ENCODE measurements around the gene CETN3. TPM values are rescaled to one million over a fixed set of nuclear protein-coding genes. Genes with fewer than 3 reads are reported as not detected.

The CETN3 gene
- polyA plus RNA-seq, 1 donor from 2014 or later = 116 TPM

DNA sequence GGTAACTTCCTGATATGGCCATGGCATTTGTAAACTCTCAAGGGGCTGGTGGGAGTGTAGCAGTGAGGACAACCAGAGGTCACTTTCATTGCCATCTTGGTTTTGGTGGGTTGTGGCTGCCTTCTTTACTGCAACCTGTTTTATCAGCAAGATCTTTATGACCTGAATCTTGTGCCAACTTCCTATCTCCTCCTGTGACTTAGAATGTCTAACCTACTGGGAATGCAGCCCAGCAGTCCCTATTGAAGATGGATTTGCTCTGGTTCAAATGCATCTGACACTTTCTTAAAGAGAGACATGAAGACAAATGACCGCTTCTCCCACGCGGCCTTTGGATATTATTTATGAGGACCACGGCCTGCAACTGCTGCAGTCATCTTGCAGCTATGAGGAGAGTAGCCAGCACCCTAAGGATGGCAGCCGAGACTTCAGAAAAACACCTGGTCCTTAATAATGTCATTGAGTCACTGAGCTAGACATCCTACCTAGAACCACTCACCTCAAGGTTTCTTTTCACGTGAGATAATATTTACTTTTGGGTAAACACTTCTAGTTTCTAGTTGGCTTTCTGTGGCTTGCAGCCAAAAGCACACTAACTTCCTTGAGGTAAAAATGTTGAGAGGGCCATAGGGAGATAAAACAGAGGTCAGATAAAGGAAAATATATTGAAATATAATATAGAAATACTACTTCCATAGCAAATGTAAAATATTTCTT lies 28.2 kb downstream of the CETN3 start:
- H3F3A ChIP-seq (ENCODE audit: insufficient read depth, low read length, poor library complexity, severe bottlenecking) = no peaks in the 10 kb centered on the region
- no peaks in the 10 kb centered on the region for H3K9me3 ChIP-seq (ENCODE audit: low read length)
- no peaks in the 10 kb centered on the region for H3K36me3 ChIP-seq (ENCODE audit: insufficient read depth, low read length)
- H3K27ac ChIP-seq (ENCODE audit: low read length) = no peak overlapping the region
- no peak overlapping the region for H3K4me2 ChIP-seq (ENCODE audit: low read length)
- H2AFZ ChIP-seq (ENCODE audit: low read depth, low read length) = no peak overlapping the region
- H3K27me3 ChIP-seq (ENCODE audit: insufficient read depth, low read depth, low read length) = no peaks in the 10 kb centered on the region
- no peak overlapping the region for H3K4me3 ChIP-seq (ENCODE audit: low read length)
- H3K79me2 ChIP-seq (replicated peaks; ENCODE audit: insufficient read depth, low read length) = no peaks in the 10 kb centered on the region
- H3K9me2 ChIP-seq (ENCODE audit: insufficient read depth, low read length) = no peaks in the 10 kb centered on the region
- no peak for TF ChIP-seq RAD21 (conservative IDR thresholded peaks at IDR 0.05)
- TF ChIP-seq EZH2 (IDR thresholded peaks at IDR 0.05; ENCODE audit: borderline replicate concordance, insufficient read depth, low read length, poor library complexity, severe bottlenecking) = no peak
- TF ChIP-seq POLR2AphosphoS5 (IDR thresholded peaks at IDR 0.05) = no peak
- TF ChIP-seq, protein P1, sequence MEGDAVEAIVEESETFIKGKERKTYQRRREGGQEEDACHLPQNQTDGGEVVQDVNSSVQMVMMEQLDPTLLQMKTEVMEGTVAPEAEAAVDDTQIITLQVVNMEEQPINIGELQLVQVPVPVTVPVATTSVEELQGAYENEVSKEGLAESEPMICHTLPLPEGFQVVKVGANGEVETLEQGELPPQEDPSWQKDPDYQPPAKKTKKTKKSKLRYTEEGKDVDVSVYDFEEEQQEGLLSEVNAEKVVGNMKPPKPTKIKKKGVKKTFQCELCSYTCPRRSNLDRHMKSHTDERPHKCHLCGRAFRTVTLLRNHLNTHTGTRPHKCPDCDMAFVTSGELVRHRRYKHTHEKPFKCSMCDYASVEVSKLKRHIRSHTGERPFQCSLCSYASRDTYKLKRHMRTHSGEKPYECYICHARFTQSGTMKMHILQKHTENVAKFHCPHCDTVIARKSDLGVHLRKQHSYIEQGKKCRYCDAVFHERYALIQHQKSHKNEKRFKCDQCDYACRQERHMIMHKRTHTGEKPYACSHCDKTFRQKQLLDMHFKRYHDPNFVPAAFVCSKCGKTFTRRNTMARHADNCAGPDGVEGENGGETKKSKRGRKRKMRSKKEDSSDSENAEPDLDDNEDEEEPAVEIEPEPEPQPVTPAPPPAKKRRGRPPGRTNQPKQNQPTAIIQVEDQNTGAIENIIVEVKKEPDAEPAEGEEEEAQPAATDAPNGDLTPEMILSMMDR (IDR thresholded peaks at IDR 0.05; ENCODE audit: poor library complexity, severe bottlenecking) = no peak
- TF ChIP-seq MXI1 (conservative IDR thresholded peaks at IDR 0.05; ENCODE audit: poor library complexity, severe bottlenecking) = no peak
- H4K20me1 ChIP-seq (ENCODE audit: insufficient read depth) = no peaks in the 10 kb centered on the region
- no peak overlapping the region for H3K9ac ChIP-seq (ENCODE audit: low read length)

DNA sequence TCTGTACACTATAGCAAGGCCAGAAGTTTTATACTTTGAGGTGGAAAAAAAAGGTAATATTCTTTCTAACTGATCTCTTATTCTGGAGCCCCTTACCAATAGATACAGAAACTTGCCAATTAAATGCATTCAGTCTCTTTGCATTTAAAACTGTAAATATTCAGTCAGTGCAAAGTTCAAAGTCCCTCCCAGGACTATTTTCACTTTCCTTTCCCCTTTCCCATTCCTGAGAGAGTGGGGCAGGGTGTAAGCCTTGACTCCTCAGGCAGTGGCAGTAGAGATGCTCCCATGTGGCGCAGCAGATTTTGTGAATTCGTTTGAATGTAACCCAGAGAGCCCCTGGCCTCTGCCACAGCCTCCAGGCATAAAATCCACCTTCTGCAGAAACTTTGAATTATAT lies 29.9 kb downstream of the CETN3 start:
- no peaks in the 10 kb centered on the region for H3F3A ChIP-seq (ENCODE audit: insufficient read depth, low read length, poor library complexity, severe bottlenecking)
- no peak overlapping the region for H3K4me2 ChIP-seq (ENCODE audit: low read length)
- H3K4me3 ChIP-seq (ENCODE audit: low read length) = no peak overlapping the region
- no peak overlapping the region for H3K9ac ChIP-seq (ENCODE audit: low read length)
- no peaks in the 10 kb centered on the region for H3K9me2 ChIP-seq (ENCODE audit: insufficient read depth, low read length)
- H3K9me3 ChIP-seq (ENCODE audit: low read length) = no peaks in the 10 kb centered on the region
- H3K27ac ChIP-seq (ENCODE audit: low read length) = no peak overlapping the region
- no peaks in the 10 kb centered on the region for H3K79me2 ChIP-seq (replicated peaks; ENCODE audit: insufficient read depth, low read length)
- no peaks in the 10 kb centered on the region for H3K36me3 ChIP-seq (ENCODE audit: insufficient read depth, low read length)
- H4K20me1 ChIP-seq (ENCODE audit: insufficient read depth) = no peaks in the 10 kb centered on the region
- TF ChIP-seq, protein P2, sequence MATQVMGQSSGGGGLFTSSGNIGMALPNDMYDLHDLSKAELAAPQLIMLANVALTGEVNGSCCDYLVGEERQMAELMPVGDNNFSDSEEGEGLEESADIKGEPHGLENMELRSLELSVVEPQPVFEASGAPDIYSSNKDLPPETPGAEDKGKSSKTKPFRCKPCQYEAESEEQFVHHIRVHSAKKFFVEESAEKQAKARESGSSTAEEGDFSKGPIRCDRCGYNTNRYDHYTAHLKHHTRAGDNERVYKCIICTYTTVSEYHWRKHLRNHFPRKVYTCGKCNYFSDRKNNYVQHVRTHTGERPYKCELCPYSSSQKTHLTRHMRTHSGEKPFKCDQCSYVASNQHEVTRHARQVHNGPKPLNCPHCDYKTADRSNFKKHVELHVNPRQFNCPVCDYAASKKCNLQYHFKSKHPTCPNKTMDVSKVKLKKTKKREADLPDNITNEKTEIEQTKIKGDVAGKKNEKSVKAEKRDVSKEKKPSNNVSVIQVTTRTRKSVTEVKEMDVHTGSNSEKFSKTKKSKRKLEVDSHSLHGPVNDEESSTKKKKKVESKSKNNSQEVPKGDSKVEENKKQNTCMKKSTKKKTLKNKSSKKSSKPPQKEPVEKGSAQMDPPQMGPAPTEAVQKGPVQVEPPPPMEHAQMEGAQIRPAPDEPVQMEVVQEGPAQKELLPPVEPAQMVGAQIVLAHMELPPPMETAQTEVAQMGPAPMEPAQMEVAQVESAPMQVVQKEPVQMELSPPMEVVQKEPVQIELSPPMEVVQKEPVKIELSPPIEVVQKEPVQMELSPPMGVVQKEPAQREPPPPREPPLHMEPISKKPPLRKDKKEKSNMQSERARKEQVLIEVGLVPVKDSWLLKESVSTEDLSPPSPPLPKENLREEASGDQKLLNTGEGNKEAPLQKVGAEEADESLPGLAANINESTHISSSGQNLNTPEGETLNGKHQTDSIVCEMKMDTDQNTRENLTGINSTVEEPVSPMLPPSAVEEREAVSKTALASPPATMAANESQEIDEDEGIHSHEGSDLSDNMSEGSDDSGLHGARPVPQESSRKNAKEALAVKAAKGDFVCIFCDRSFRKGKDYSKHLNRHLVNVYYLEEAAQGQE (IDR thresholded peaks at IDR 0.05; ENCODE audit: borderline replicate concordance) = no peak
- no peak for TF ChIP-seq SMC3 (conservative IDR thresholded peaks at IDR 0.05; ENCODE audit: poor library complexity)
- no peak for TF ChIP-seq POLR2AphosphoS5 (IDR thresholded peaks at IDR 0.05)
- TF ChIP-seq EZH2 (IDR thresholded peaks at IDR 0.05; ENCODE audit: borderline replicate concordance, insufficient read depth, low read length, poor library complexity, severe bottlenecking) = no peak
- TF ChIP-seq, protein P1 (IDR thresholded peaks at IDR 0.05; ENCODE audit: poor library complexity, severe bottlenecking) = no peak
- no peak overlapping the region for H2AFZ ChIP-seq (ENCODE audit: low read depth, low read length)
- no peaks in the 10 kb centered on the region for H3K27me3 ChIP-seq (ENCODE audit: insufficient read depth, low read depth, low read length)

Measured in neural cell (in vitro differentiated cells).